H9 (cell line): ENCODE data around the gene PAPOLA. TPM values are rescaled to one million over a fixed set of nuclear protein-coding genes. Genes with fewer than 3 reads are reported as not detected.
A peak's percentile ranks its signal among the peaks of the same experiment; 100 is the strongest.

Experiments
- DNase-seq: peaks from one replicate; pipeline ENCODE4 v3.0.0-alpha.2; 2017
- H2AFZ ChIP-seq: one replicate; pipeline ENCODE4 v1.6.1; 2013; ENCODE audit warnings: mild to moderate bottlenecking, low read length, control low read depth, moderate library complexity
- H2AK5ac ChIP-seq: 2 replicates; pipeline ENCODE4 v1.6.1; 2013; ENCODE audit warnings: low read length, control low read depth, mixed read lengths; ENCODE audit not compliant: insufficient read length
- H2BK120ac ChIP-seq: one replicate; pipeline ENCODE4 v1.6.1; 2013; ENCODE audit warnings: low read depth, mild to moderate bottlenecking, low read length, control low read depth, inconsistent platforms; ENCODE audit not compliant: poor library complexity, severe bottlenecking
- H2BK12ac ChIP-seq: 2 replicates; pipeline ENCODE4 v1.6.1; 2013; ENCODE audit warnings: low read length, control low read depth, mixed read lengths, low read depth; ENCODE audit not compliant: insufficient read length
- H2BK15ac ChIP-seq: 2 replicates; pipeline ENCODE4 v1.6.1; 2013; ENCODE audit warnings: low read depth, low read length, control low read depth
- H2BK20ac ChIP-seq: one replicate; pipeline ENCODE4 v1.6.1; 2013; ENCODE audit warnings: low read depth, mild to moderate bottlenecking, low read length, control low read depth, inconsistent platforms; ENCODE audit not compliant: poor library complexity, severe bottlenecking
- H2BK5ac ChIP-seq: 2 replicates; pipeline ENCODE4 v1.6.1; 2013; ENCODE audit warnings: low read length, control low read depth, mixed read lengths; ENCODE audit not compliant: insufficient read length
- H3K14ac ChIP-seq: 2 replicates; pipeline ENCODE4 v1.6.1; 2013; ENCODE audit warnings: low read length, control low read depth; ENCODE audit not compliant: insufficient read depth
- H3K18ac ChIP-seq: 2 replicates; pipeline ENCODE4 v1.6.1; 2013; ENCODE audit warnings: low read depth, mild to moderate bottlenecking, mixed read lengths, low read length, control low read depth; ENCODE audit not compliant: insufficient read length
- H3K23ac ChIP-seq: 2 replicates; pipeline ENCODE4 v1.6.1; 2013; ENCODE audit warnings: low read length, control low read depth, mixed read lengths, low read depth; ENCODE audit not compliant: insufficient read length
- H3K23me2 ChIP-seq: 2 replicates; pipeline ENCODE4 v1.6.1; 2013; ENCODE audit warnings: low read depth, mild to moderate bottlenecking, mixed read lengths, low read length, control low read depth; ENCODE audit not compliant: insufficient read length, poor library complexity, severe bottlenecking
- H3K27ac ChIP-seq: 2 replicates; pipeline ENCODE4 v1.5.1; 2013; ENCODE audit warnings: low read length, control low read depth, mixed read lengths, low read depth; ENCODE audit not compliant: insufficient read length
- H3K27me3 ChIP-seq: 2 replicates; pipeline ENCODE4 v1.6.1; 2013; ENCODE audit warnings: low read length, control low read depth, inconsistent platforms; ENCODE audit not compliant: insufficient read depth
- H3K4ac ChIP-seq: 2 replicates; pipeline ENCODE4 v1.6.1; 2013; ENCODE audit warnings: low read depth, mild to moderate bottlenecking, control low read depth, inconsistent platforms, low read length, moderate library complexity
- H3K4me1 ChIP-seq: 2 replicates; pipeline ENCODE4 v1.6.1; 2013; ENCODE audit warnings: low read length, control low read depth, inconsistent platforms; ENCODE audit not compliant: insufficient read depth
- H3K4me2 ChIP-seq: 2 replicates; pipeline ENCODE4 v1.6.1; 2013; ENCODE audit warnings: low read length, control low read depth, mixed read lengths; ENCODE audit not compliant: insufficient read length, insufficient read depth
- H3K56ac ChIP-seq: 2 replicates; pipeline ENCODE4 v1.6.1; 2013; ENCODE audit warnings: low read depth, mild to moderate bottlenecking, mixed read lengths, low read length, control low read depth; ENCODE audit not compliant: insufficient read length
- H3K79me1 ChIP-seq: 2 replicates; pipeline ENCODE4 v1.6.1; 2013; ENCODE audit warnings: low read depth, mild to moderate bottlenecking, moderate library complexity, low read length, control low read depth, inconsistent platforms; ENCODE audit not compliant: insufficient read depth, poor library complexity, severe bottlenecking
- H3K79me2 ChIP-seq: 2 replicates; pipeline ENCODE4 v1.6.1; 2013; ENCODE audit warnings: low read length, control low read depth, inconsistent platforms; ENCODE audit not compliant: insufficient read depth
- H3K9ac ChIP-seq: 2 replicates; pipeline ENCODE4 v1.6.1; 2013; ENCODE audit warnings: low read length, control low read depth, mixed read lengths; ENCODE audit not compliant: insufficient read length; ENCODE audit errors: extremely low read depth
- H3K9me3 ChIP-seq: one replicate; pipeline ENCODE4 v1.6.1; 2013; ENCODE audit warnings: low read depth, low read length, inconsistent platforms; ENCODE audit not compliant: control insufficient read depth
- H3T11ph ChIP-seq: one replicate; pipeline ENCODE4 v1.6.1; 2013; ENCODE audit warnings: mild to moderate bottlenecking, low read length, control low read depth, inconsistent platforms
- H4K20me1 ChIP-seq: one replicate; pipeline ENCODE4 v1.6.1; 2013; ENCODE audit not compliant: control insufficient read depth, insufficient read length, insufficient read depth
- H4K5ac ChIP-seq: 2 replicates; pipeline ENCODE4 v1.6.1; 2013; ENCODE audit warnings: low read depth, mild to moderate bottlenecking, mixed read lengths, low read length, control low read depth; ENCODE audit not compliant: insufficient read length
- H4K8ac ChIP-seq: replicated peaks from 2 replicates; pipeline ENCODE4 v1.6.1; 2013; ENCODE audit warnings: low read length, control low read depth, mixed read lengths, low read depth; ENCODE audit not compliant: insufficient read length
- H4K91ac ChIP-seq: 2 replicates; pipeline ENCODE4 v1.6.1; 2013; ENCODE audit warnings: low read depth, mild to moderate bottlenecking, moderate library complexity, mixed read lengths, low read length, control low read depth; ENCODE audit not compliant: insufficient read length
- H3K27ac Mint-ChIP-seq, 3 experiments: 2 replicates in 2 of 3; 3 replicates in 1 of 3; pipeline ENCODE4 v1.8.0; 2020 to 2021; ENCODE audit warnings: mixed read lengths in 3 of 3, mild to moderate bottlenecking in 1 of 3, moderate library complexity in 1 of 3
- H3K27me3 Mint-ChIP-seq: 2 replicates; pipeline ENCODE4 v1.8.0; 2021; ENCODE audit warnings: low read depth, mild to moderate bottlenecking, moderate library complexity, mixed read lengths
- H3K36me3 Mint-ChIP-seq, 3 experiments: 2 replicates in 2 of 3; 3 replicates in 1 of 3; pipeline ENCODE4 v1.8.0; 2020 to 2021; ENCODE audit warnings: low read depth in 3 of 3, mixed read lengths in 3 of 3; ENCODE audit not compliant: insufficient read depth in 1 of 3
- H3K4me1 Mint-ChIP-seq, 2 experiments: 2 replicates each; pipeline ENCODE4 v1.8.0; 2020; ENCODE audit warnings: mixed read lengths in 2 of 2
- H3K4me3 Mint-ChIP-seq, 2 experiments: 2 replicates in 1 of 2; 3 replicates in 1 of 2; pipeline ENCODE4 v1.8.0; 2020 to 2021; ENCODE audit warnings: mild to moderate bottlenecking in 2 of 2, mixed read lengths in 2 of 2, moderate library complexity in 1 of 2
- H3K9me3 Mint-ChIP-seq, 2 experiments: 2 replicates in 1 of 2; 3 replicates in 1 of 2; pipeline ENCODE4 v1.8.0; 2020; ENCODE audit warnings: mild to moderate bottlenecking in 2 of 2, mixed read lengths in 2 of 2, moderate library complexity in 1 of 2
- WGBS: extraction: QIAGEN DNeasy Blood & Tissue Kit; methylation state at CpG from one replicate; pipeline ENCODE4 v1.1.7; 2013; ENCODE audit warnings: missing lambda C conversion rate, low lambda C conversion rate, mixed read lengths; ENCODE audit not compliant: insufficient read length; ENCODE audit errors: extremely low coverage; 5-methylcytosine and 5-hydroxymethylcytosine counted together
- total RNA-seq: library from RNA; stranded (reverse); gene quantifications from 2 replicates; pipeline ENCODE4 v1.2.1, GENCODE V29; 2021
- TF ChIP-seq, protein P1 (sequence below): fragments of 200-600 bp; sonication (generic); conservative IDR thresholded peaks from 3 replicates; pipeline ENCODE4 v1.8.0; 2021; ENCODE audit warnings: antibody characterized with exemption, mild to moderate bottlenecking

PAPOLA gene
- total RNA-seq, 1 experiment from 2014 or later, result 188 TPM

DNA sequence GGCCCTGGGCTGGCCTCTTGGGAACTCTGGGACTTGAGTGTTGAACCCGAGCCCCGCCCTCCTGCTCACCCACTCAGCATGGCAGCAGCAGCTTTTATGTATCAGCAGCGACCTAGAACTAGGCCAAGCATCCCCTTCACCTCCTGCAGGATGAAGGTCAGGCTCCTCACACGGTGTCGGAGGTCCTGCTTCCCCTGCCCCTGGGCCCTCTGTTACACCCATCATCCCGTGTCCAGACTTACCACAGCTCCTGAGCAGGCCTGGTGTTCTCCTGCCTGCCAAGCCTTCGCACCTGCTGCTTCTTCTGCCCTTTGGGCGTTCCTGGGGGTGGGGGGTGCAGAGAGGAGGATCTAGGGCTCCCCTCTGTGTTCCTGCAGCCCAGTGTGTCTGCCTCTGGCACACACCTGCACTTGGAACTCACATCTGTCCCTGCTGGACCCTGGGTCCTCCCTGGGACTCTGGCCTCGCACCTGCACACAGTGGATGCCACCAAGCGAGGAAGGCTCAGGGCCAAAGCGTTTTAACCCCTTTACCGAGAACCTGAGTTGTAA lies 80.3 kb downstream of the PAPOLA start:
- Histone ChIP-seq H2BK20ac (no peak overlapping the region), H2BK120ac (no peak overlapping the region), H2BK12ac (no peak overlapping the region), H3K18ac (no peak overlapping the region), H3K27me3 (no peaks in the 10 kb centered on the region), H3K27ac (no peak overlapping the region), H3K4me1 (no peaks in the 10 kb centered on the region), H2BK15ac (no peak overlapping the region), H3T11ph (no peak overlapping the region), H3K9ac (no peak overlapping the region), H3K23me2 (no peaks in the 10 kb centered on the region), H4K8ac (no peak overlapping the region), H4K91ac (no peak overlapping the region), H3K4ac (no peak overlapping the region), H4K5ac (no peak overlapping the region), H2AK5ac (no peak overlapping the region), H3K9me3 (no peaks in the 10 kb centered on the region), H3K4me2 (no peak overlapping the region), H3K14ac (no peak overlapping the region), H2AFZ (no peak overlapping the region), H3K56ac (no peak overlapping the region), H3K23ac (no peak overlapping the region), H2BK5ac (no peak overlapping the region), H4K20me1 (no peaks in the 10 kb centered on the region), H3K79me2 (no peaks in the 10 kb centered on the region), H3K79me1 (no peaks in the 10 kb centered on the region)
- DNase-seq, result peak; percentile 17
- Mint-ChIP-seq H3K27me3 (no peaks in the 10 kb centered on the region; the same call in 1 of the 2 replicates), H3K4me3 (no peak overlapping the region), H3K27ac (peak overlapping the region in 1 of 3 experiments; percentile 35; a peak in 1 of 7 replicates), H3K4me1 (peaks cover 18 to 28% of the 10 kb centered on the region in 2 experiments), H3K9me3 (no peaks in the 10 kb centered on the region), H3K36me3 (no peaks in the 10 kb centered on the region)
- TF ChIP-seq, protein P1, sequence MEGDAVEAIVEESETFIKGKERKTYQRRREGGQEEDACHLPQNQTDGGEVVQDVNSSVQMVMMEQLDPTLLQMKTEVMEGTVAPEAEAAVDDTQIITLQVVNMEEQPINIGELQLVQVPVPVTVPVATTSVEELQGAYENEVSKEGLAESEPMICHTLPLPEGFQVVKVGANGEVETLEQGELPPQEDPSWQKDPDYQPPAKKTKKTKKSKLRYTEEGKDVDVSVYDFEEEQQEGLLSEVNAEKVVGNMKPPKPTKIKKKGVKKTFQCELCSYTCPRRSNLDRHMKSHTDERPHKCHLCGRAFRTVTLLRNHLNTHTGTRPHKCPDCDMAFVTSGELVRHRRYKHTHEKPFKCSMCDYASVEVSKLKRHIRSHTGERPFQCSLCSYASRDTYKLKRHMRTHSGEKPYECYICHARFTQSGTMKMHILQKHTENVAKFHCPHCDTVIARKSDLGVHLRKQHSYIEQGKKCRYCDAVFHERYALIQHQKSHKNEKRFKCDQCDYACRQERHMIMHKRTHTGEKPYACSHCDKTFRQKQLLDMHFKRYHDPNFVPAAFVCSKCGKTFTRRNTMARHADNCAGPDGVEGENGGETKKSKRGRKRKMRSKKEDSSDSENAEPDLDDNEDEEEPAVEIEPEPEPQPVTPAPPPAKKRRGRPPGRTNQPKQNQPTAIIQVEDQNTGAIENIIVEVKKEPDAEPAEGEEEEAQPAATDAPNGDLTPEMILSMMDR, result no peak
- no CpG with 5 or more reads among the region's 12 CpGs for WGBS
